Activated naive CD4-positive, alpha-beta T cell treated with anti-CD3 and anti-CD28 coated beads, Interleukin-2, amount 50 U/mL, for 72 hours (primary cell): Measurements from ENCODE around the gene REP15. TPM values are rescaled to one million over a fixed set of nuclear protein-coding genes. Genes with fewer than 3 reads are reported as not detected.

ENCODE experiments used
- ATAC-seq, 2 donors: fragments of 150-1000 bp; cut with Tn5 transposase; 2 replicates each; pipeline ENCODE4 v1.10.0; 2021; ENCODE audit warnings: mild to moderate bottlenecking in 2 of 2, moderate library complexity in 2 of 2
- DNase-seq, 2 donors: peaks; one replicate each; pipeline ENCODE4 v3.0.0; 2021 to 2022; ENCODE audit warnings: low spot score in 2 of 2
- H3K27ac Mint-ChIP-seq, 2 donors: one replicate each; pipeline ENCODE4 v1.8.0; 2022; ENCODE audit warnings: mild to moderate bottlenecking in 2 of 2, mixed read lengths in 2 of 2
- H3K36me3 Mint-ChIP-seq, 2 donors: one replicate each; pipeline ENCODE4 v1.8.0; 2022; ENCODE audit warnings: mixed read lengths in 2 of 2
- H3K9me3 Mint-ChIP-seq, 2 donors: one replicate each; pipeline ENCODE4 v1.8.0; 2022; ENCODE audit warnings: mixed read lengths in 2 of 2
- total RNA-seq, 2 donors: library from RNA; stranded (reverse); gene quantifications; one replicate each; pipeline ENCODE4 v1.2.3, GENCODE V29; 2022

Gene REP15
- total RNA-seq, 2 donors from 2014 or later = 0.20 to 1.0 TPM

DNA sequence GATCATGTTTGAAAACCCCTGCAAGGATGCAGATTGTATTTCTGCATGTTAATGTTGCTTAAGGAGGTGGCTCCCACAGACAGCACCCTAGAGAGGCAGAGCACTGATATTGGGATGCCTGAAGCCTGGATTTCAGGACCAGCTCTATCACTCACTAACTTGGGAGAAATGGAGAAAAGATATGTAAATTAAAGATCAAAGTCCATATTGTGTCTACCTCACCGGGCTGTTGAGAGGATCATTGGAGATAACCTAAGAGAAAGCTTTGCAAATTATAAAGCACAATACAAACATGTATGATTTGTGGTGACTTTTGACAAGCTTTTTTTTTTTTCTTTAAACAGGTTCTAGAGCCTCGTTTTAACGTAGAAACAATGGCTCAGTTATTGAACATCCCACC lies 7.6 kb upstream of the REP15 start:
- ATAC-seq = no peak
- H3K9me3 Mint-ChIP-seq = no peaks in the 10 kb centered on the region
- no peak for DNase-seq
- H3K36me3 Mint-ChIP-seq = no peaks in the 10 kb centered on the region
- H3K27ac Mint-ChIP-seq = no peak overlapping the region

DNA sequence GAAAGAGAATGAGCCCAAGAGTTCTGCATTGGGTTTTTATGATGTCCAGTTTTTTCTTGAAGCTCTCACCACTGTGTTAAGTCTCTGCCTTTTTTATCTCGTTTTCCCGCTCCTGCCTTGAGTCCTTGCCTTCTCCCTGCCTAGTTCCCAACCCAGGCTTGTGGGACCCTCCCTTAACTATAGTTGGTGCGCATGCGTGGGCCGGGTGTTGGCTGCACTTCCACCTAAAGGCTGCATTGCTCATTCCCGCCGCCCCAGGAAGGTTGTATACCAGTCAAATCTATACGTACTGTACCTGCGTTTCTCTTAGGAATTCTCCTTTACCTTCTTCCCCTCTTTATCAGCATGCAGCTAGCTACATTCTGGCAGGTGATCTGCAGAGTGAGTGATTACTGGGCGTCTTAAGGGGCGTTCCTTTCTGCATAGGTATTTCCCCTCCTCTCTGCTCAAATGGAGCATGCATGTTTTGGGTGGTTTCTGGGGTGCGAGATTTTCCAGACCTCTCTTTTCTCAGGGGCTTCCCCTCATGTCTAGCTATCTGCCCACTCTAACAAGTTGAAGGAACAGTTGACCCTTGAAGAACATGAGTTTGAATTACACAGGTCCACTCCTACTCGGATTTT lies 6.6 kb upstream of the REP15 start:
- Mint-ChIP-seq H3K9me3 (no peaks in the 10 kb centered on the region), H3K27ac (no peak overlapping the region), H3K36me3 (no peaks in the 10 kb centered on the region)
- ATAC-seq (no peak), DNase-seq (no peak)

DNA sequence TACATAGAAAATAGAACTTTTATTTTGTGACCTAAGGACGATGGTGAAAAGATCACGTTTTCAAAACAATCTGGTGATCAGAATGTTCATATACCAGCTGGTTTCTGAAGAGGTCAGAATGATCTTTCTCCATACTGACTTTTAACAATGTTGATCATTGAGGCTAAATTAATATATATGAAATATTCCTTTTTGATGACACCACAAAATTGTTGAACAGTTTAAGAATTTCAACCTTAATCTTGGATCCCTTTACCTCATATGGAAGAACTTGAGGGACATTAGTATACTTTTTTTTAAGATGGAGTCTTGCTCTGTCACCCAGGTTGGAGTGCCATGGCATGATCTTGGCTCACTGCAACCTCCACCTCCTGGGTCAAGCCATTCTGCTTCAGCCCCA lies 2.8 kb upstream of the REP15 start:
- H3K36me3 Mint-ChIP-seq = no peaks in the 10 kb centered on the region
- DNase-seq (no peak), ATAC-seq (no peak)
- H3K9me3 Mint-ChIP-seq = no peaks in the 10 kb centered on the region
- no peak overlapping the region for H3K27ac Mint-ChIP-seq

DNA sequence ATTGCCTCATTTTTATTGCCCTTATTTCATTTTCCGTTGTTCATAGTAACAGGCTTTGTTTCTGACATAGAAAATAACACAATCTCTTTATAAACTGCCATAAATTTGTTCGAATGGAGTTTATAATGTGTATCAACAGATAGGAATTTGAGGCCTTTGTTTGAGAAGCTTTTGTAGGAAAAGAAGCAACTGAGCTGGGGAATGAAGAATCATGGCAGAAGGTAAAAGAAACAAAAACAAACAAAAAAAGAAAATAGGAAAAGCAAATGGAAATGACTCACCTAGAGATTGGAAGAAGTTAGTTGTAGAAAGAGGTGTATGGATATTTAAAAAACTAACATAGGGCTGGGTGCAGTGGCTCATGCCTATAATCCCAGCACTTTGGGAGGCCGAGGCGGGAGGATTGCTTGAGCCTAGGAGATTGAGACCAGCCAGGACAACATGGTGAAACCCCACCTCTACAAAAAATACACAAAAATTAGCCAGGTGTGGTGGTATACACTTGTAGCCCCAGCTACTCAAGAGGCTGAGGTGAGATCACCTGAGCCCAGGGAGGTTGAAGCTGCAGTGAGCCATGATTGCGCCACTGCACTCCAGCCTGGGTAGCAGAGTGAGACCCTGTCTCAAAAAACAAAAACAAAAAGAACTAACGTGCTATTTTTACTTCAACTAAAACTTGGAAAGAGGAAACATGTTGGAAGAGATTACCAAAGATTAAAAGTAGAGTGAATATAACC lies 523 bp upstream of the REP15 start:
- no peak for ATAC-seq
- H3K9me3 Mint-ChIP-seq = no peaks in the 10 kb centered on the region

DNA sequence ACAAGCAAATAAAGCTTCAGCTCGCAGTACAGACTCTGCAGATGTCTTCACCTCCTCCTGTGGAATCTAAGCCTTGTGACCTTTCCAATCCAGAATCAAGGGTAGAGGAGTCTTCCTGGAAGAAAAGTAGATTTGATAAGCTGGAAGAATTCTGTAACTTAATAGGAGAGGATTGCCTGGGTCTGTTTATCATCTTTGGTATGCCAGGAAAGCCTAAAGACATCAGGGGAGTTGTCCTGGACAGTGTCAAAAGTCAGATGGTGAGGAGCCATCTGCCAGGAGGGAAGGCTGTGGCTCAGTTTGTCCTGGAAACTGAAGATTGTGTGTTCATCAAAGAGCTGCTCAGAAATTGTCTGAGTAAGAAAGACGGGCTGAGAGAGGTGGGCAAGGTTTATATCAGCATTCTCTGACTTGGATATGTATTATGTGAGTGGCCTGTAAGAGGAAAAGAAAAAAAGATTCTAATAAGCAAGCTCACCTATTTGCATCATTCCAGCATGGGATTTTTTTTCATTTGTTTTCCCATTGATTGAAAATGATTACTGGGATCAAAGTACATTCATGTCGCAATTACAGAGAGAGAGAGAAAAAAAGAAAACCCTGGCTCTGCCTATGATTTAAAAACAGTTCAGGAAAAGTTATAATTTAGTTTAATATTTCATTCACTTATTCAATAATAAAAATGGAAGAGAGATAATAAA lies 767 bp downstream of the REP15 start:
- no peak overlapping the region for H3K27ac Mint-ChIP-seq
- no peak for ATAC-seq
- no peaks in the 10 kb centered on the region for H3K36me3 Mint-ChIP-seq
- no peaks in the 10 kb centered on the region for H3K9me3 Mint-ChIP-seq
- no peak for DNase-seq

More for the DNA sequence above, 523 bp upstream of the REP15 start:
- no peaks in the 10 kb centered on the region for H3K36me3 Mint-ChIP-seq
- no peak for DNase-seq
- no peak overlapping the region for H3K27ac Mint-ChIP-seq

DNA sequence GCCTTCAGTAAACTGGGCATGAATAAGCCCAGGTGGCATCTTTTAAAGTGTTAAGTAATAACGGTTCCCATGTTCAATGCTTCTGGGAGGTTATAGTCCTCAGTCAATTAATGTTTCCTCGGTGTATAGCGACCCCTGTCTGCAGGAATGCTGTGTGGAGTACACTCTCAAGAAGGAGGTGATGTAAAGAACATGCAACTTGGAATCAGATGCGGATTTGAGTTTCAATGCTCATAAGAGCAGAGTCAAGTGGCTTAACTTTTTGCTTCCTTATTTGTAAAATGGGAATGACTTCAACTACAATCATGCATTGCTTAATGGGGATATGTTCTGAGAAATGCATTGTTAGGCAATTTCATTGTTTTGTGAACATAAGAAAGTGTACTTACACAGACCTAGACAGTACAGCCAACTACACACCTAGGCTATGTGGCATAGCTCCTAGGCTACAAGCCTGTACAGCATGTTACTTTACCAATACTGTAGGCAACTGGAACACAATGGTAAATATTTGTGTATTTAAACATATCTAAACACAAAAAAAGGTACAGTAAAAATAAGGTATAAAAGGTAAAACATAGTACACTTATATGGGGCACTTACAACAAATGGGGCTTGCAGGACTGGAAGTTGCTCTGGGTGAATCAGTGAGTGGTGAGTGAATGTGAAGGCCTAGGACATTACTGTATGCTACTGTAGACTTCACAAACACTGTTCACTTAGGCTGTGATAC lies 7.6 kb downstream of the REP15 start:
- peak in 1 of 2 donors; percentile 81 for DNase-seq
- no peaks in the 10 kb centered on the region for H3K36me3 Mint-ChIP-seq
- H3K27ac Mint-ChIP-seq = no peak overlapping the region
- ATAC-seq = peak; percentile 93 to 96
- H3K9me3 Mint-ChIP-seq = no peaks in the 10 kb centered on the region

DNA sequence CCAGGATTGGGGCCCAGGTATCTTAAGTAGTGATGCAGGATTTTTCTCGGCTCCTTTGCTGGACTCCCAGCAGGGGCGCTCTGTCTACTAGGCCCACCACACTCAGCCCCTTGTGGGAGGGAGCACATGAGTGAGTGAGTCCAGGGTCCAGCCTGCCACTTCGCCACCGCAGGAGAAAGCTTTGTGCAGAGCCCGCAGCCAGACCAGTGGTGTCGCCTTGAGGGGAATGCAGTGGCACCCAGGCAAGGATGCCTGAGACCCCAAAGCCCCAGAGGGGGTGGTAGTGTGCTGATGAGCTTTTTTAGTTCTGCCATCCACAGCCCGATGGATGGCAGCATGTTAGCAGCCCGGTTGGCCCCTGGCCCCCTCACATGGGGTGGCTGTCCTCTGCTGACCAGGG lies 9.0 kb downstream of the REP15 start:
- Mint-ChIP-seq H3K36me3 (peaks cover 0 to under 1% of the 10 kb centered on the region in 2 donors), H3K27ac (no peak overlapping the region), H3K9me3 (no peaks in the 10 kb centered on the region)
- ATAC-seq = no peak
- DNase-seq = no peak

DNA sequence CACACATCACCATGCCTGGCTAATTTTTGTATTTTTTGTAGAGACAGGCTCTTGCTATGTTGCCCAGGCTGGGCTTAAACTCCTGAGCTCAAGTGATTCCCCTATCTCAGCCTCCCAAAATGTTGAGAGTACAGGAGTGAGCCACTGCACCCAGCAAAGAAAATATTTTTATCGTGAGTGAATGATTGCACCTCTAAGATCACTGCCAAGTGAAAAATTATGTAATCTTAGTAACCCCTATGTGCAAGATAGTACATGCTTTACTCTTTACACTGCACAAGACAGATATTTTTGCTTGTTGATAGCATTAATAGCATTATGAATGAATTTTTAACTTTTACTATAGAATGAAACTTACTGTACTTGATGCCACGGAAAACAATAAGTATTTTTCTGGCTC lies 11.0 kb downstream of the REP15 start:
- ATAC-seq (no peak), DNase-seq (no peak)
- Mint-ChIP-seq H3K27ac (no peak overlapping the region), H3K36me3 (peaks cover 10 to 13% of the 10 kb centered on the region in 2 donors), H3K9me3 (no peaks in the 10 kb centered on the region)

DNA sequence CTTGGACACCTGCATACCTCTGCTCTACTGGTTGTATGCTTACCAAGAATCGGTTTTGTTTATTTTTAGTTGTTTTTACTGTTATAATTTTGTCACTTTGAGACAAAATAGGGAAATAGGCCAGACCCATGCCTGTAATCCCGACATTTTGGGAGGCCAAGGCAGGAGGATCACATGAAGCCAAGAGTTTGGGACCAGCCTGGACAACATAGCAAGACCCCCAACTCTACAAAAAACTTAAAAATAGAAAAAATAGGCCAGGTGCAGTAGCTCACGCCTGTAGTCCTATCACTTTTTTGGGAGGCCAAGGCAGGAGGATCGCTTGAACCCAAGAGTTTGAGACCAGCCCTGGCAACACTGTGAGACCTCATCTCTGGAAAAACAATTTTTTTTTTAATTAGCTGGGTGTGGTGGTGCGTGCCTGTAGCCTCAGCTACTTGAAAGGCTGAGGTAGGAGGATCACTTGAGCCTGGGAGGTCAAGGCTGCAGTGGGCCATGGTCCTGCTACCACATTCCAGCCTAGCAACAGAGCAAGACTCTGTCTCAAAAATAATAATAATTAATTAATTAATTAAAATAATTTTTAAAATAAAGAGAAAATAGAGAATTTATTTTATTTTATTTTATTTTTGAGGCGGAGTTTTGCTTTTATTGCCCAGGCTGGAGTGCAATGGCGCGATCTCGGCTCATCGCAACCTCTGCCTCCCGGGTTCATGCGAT lies 13.1 kb downstream of the REP15 start:
- no peaks in the 10 kb centered on the region for H3K9me3 Mint-ChIP-seq
- DNase-seq (no peak), ATAC-seq (no peak)
- peaks cover 13% of the 10 kb centered on the region in 2 donors for H3K36me3 Mint-ChIP-seq
- peak overlapping the region in 1 of 2 donors; percentile 98 for H3K27ac Mint-ChIP-seq

DNA sequence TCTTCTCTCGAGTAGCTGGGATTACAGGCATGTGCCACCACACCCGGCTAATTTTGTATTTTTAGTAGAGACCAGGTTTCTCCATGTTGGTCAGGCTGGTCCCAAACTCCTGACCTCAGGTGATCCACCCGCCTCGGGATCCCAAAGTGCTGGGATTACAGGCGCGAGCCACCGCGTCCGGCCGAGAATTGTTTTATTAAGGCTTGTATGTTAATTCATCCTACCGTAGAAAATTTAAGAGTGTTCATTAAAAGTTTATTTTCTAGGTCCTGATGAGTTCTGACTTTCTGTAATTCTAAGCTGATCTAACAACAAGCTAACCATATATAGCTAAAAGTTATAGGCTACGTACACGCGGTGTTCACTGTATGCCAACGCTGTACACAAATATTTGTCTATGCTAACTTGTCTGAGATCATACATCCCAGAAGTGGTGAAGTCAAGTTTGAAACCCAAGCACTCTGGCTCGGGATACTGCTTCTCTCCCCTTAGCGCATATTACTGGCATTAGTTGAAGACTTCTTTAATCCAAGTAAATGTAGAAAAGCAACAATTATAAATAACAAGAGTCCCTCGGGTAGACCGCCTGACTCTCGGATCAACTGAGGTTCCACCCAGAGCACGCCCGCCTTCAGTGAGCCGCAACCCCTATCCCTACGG lies 13.8 kb downstream of the REP15 start:
- no peak for DNase-seq
- peak overlapping the region; percentile 96 to 98 for H3K27ac Mint-ChIP-seq
- H3K9me3 Mint-ChIP-seq = no peaks in the 10 kb centered on the region
- ATAC-seq = peak; percentile 54 to 67
- peaks cover 13% of the 10 kb centered on the region in 2 donors for H3K36me3 Mint-ChIP-seq

DNA sequence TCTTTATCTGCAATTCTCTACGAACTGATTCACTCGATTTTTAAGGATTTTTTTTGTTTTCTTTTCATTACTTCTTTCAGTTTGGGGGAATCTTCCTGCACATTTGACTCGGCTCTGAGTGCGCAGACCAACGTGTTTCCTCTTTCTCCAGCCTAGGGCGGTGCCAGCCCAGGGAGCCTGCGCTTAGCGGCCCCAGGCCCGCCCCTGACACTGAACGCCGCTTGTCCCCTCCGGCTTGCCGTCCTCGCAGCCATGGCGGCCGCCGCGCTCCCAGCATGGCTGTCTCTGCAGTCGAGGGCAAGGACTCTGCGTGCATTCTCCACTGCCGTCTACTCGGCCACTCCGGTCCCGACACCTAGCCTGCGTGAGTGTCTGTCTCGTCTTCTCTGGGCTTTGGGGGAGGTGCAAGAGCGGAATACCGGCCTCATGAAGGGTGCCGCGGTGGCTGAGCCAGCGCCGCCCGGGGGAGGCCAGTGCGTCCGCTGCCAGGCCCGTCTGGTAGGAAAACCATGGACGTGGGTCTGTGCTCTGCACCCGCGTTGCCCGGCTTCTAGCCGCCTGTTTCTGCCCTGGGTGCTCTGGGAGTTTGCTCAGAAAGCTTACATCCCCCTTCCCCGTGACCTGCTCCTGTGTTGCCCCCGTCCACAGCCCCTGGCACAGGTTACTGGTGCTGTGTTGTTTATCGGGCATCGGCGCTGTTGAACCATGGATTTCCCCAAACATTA lies 14.5 kb downstream of the REP15 start, which contains the start of gene MRPS35:
Gene MRPS35, plus strand, starts transcription at position 241 of the 725 bp plus-strand sequence. Its CDS starts 12 bp downstream, at position 253.
- peaks cover 13% of the 10 kb centered on the region in 2 donors for H3K36me3 Mint-ChIP-seq
- H3K27ac Mint-ChIP-seq = peak within 1 kb of the TSS; percentile 96 to 98
- DNase-seq = peak; percentile 92
- ATAC-seq = peak; percentile 98
- H3K9me3 Mint-ChIP-seq = no peaks in the 10 kb centered on the region

DNA sequence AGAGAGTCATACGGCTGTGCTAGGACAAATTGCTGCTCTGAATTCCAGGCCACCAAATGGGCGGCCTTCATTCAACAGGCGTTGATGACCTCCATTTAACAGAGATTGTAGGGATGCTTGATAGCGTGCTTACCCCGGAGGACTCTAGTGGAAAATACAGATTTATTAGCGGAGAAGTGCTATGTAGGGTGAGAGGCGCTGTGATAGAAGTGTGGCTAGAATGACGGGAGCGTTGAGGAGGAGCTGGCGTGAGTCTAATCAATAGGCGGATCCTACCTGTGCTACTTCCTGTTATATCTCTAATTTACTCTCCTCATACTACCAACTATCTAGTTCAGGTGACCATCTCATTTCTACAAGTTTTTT lies 15.1 kb downstream of the REP15 start:
- ATAC-seq = peak; percentile 6 to 15
- DNase-seq = peak in 1 of 2 donors; percentile 24
- peak overlapping the region; percentile 96 to 98 for H3K27ac Mint-ChIP-seq
- no peaks in the 10 kb centered on the region for H3K9me3 Mint-ChIP-seq
- H3K36me3 Mint-ChIP-seq = peaks cover 13% of the 10 kb centered on the region in 2 donors

DNA sequence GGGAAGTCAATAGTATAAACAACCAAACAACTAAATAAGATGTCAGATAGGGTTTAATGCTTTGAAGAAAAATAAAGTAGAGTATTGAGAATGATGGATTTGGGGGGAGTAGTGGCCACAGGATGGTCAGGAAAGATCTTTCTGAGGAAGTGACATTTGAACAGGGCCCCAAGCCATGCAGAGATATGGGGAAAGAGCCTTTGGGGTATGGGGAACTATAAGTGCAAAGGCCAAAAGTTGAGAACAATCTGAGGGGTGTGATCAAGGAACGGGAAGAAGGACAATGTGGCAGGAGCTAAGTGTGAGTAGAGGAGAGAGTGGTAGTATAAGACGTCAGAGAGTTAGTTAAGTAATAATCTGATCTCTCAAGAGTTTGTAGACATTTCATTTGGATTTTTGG lies 15.7 kb downstream of the REP15 start:
- ATAC-seq = no peak
- H3K36me3 Mint-ChIP-seq = peaks cover 13% of the 10 kb centered on the region in 2 donors
- H3K9me3 Mint-ChIP-seq = no peaks in the 10 kb centered on the region
- DNase-seq = no peak
- peak overlapping the region; percentile 12 to 98 for H3K27ac Mint-ChIP-seq

DNA sequence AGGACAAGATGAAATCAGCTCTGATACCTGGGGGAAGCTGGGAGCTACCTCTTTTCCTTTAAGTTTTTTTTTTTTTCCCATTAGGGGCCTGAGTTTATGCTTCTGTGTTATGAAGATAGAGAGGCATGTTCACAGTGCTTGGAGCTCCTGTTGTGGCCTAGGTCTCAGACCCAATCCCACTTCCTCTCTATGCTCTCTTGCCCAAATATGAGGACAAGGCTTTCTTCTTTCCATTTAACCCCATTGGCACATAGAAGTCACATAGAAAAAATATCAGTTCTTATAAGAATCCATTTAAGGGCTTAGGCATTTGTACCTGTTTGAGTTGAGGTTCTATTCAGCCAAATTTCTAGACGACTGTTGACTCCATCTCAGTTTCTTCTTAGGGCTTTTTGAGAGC lies 27.0 kb downstream of the REP15 start:
- no peak overlapping the region for H3K27ac Mint-ChIP-seq
- H3K9me3 Mint-ChIP-seq = no peaks in the 10 kb centered on the region
- DNase-seq = no peak
- H3K36me3 Mint-ChIP-seq = peaks cover 0 to 4% of the 10 kb centered on the region in 2 donors
- ATAC-seq = no peak

DNA sequence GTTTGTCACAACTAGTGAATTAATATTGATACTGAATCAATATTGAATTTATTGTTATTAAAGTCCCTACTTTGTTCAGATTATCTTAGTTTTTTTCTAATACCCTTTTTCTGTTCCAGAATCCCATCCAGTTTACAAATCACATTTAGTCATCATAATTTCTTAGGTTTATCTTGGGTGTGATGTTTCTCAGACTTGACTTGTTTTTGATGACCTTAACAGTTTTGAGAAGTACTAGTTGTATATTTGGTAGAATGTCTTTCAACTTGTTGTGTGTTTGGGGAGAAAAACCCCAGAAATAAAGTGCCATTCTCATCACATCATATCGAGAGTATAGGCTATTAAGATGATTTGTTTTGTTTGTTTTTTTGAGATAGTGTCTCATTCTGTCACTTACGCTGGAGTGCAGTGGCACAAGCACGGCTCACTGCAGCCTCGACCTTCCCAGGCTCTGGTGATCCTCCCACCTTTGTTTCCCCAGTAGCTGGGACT lies 33.9 kb downstream of the REP15 start:
- H3K36me3 Mint-ChIP-seq = peaks cover 0 to 15% of the 10 kb centered on the region in 2 donors
- ATAC-seq = no peak
- no peaks in the 10 kb centered on the region for H3K9me3 Mint-ChIP-seq
- DNase-seq = no peak
- peak overlapping the region in 1 of 2 donors; percentile 57 for H3K27ac Mint-ChIP-seq
